H1 (cell line): ENCODE measurements around the gene PLPPR4. TPM values are rescaled to one million over a fixed set of nuclear protein-coding genes. Genes with fewer than 3 reads are reported as not detected.

Experiments used
- CTCF ChIA-PET: fragments of 300-600 bp; sonication (Branson Sonifier 250); formaldehyde crosslinking; loops from one replicate; lab custom pipeline; 2021; ENCODE audit not compliant: partially characterized antibody; lab: Charles Lee
- POLR2A ChIA-PET: fragments of 300-600 bp; sonication (Branson Sonifier 250); formaldehyde crosslinking; loops from one replicate; lab custom pipeline; 2021; ENCODE audit warnings: inconsistent platforms; ENCODE audit not compliant: partially characterized antibody; lab: Charles Lee
- DNase-seq, 2 experiments: peaks; one replicate each; pipeline versions ENCODE4 v3.0.0 to v3.0.0-alpha.2; 2010 to 2022; ENCODE audit warnings: low spot score in 2 of 2, low read depth in 1 of 2, mixed read lengths in 1 of 2
- FAIRE-seq: peaks from 2 replicates; lab custom pipeline; 2011; peaks lifted over from hg19 to GRCh38; lab: Jason Lieb, UNC
- H2AFZ ChIP-seq: 2 replicates; pipeline ENCODE4 v1.8.1; 2012; ENCODE audit warnings: low read length, inconsistent platforms
- H2AK5ac ChIP-seq: 2 replicates; pipeline ENCODE4 v1.6.1; 2013; ENCODE audit warnings: low read depth, low read length
- H2BK120ac ChIP-seq: replicated peaks from 2 replicates; pipeline ENCODE3; 2013; ENCODE audit warnings: low read depth, low read length, inconsistent platforms
- H2BK12ac ChIP-seq: 2 replicates; pipeline ENCODE4 v1.6.1; 2013; ENCODE audit warnings: low read depth, low read length
- H2BK15ac ChIP-seq: 2 replicates; pipeline ENCODE4 v1.6.1; 2013; ENCODE audit warnings: low read length
- H2BK20ac ChIP-seq: 2 replicates; pipeline ENCODE4 v1.6.1; 2013; ENCODE audit warnings: low read length
- H2BK5ac ChIP-seq: 2 replicates; pipeline ENCODE4 v1.6.1; 2013; ENCODE audit warnings: low read depth, low read length
- H3K14ac ChIP-seq: 2 replicates; pipeline ENCODE4 v1.6.1; 2013; ENCODE audit warnings: inconsistent platforms; ENCODE audit not compliant: insufficient read length
- H3K18ac ChIP-seq: 2 replicates; pipeline ENCODE4 v1.6.1; 2013; ENCODE audit warnings: low read length; ENCODE audit errors: extremely low read depth
- H3K23ac ChIP-seq: 2 replicates; pipeline ENCODE4 v1.6.1; 2013; ENCODE audit warnings: inconsistent platforms; ENCODE audit not compliant: insufficient read length
- H3K23me2 ChIP-seq: 2 replicates; pipeline ENCODE4 v1.6.1; 2013; ENCODE audit warnings: low read depth, low read length
- H3K27ac ChIP-seq: 2 replicates; pipeline ENCODE4 v1.6.1; 2011; ENCODE audit warnings: low read depth, low read length, inconsistent platforms
- H3K27me3 ChIP-seq, 4 experiments: replicated peaks in 1 of 4; 1 replicate in 1 of 4; 2 replicates in 3 of 4; pipeline versions ENCODE4 v1.6.1 to v1.8.1; 2011 to 2013; ENCODE audit warnings: low read length in 3 of 4, mild to moderate bottlenecking in 3 of 4, inconsistent platforms in 2 of 4, mixed read lengths in 2 of 4, moderate library complexity in 1 of 4; ENCODE audit not compliant: control insufficient read depth in 3 of 4, insufficient read depth in 3 of 4; ENCODE audit errors: extremely low read depth in 1 of 4
- H3K36me3 ChIP-seq, 4 experiments: 2 replicates each; pipeline versions ENCODE4 v1.6.1 to v1.8.1; 2011 to 2013; ENCODE audit warnings: mild to moderate bottlenecking in 4 of 4, low read length in 3 of 4, moderate library complexity in 2 of 4, control low read depth in 1 of 4, inconsistent platforms in 1 of 4; ENCODE audit not compliant: insufficient read depth in 4 of 4, control insufficient read depth in 2 of 4
- H3K4ac ChIP-seq: replicated peaks from 2 replicates; pipeline ENCODE3; 2013; ENCODE audit warnings: low read length, low read depth, mixed read lengths, inconsistent platforms; ENCODE audit not compliant: insufficient read length
- H3K4me1 ChIP-seq, 4 experiments: replicated peaks in 1 of 4; 1 replicate in 1 of 4; 2 replicates in 3 of 4; pipeline versions ENCODE4 v1.6.1 to v1.8.1; 2011 to 2013; ENCODE audit warnings: low read length in 3 of 4, inconsistent platforms in 2 of 4, mixed read lengths in 1 of 4; ENCODE audit not compliant: insufficient read depth in 4 of 4, control insufficient read depth in 3 of 4
- H3K4me2 ChIP-seq, 2 experiments: 2 replicates each; pipeline versions ENCODE4 v1.6.1 to v1.8.1; 2011 to 2013; ENCODE audit warnings: low read depth in 2 of 2, low read length in 2 of 2, control low read depth in 1 of 2, inconsistent platforms in 1 of 2, mild to moderate bottlenecking in 1 of 2; ENCODE audit not compliant: insufficient read depth in 1 of 2
- H3K4me3 ChIP-seq, 4 experiments: fragments of 200-600, 300-600 bp in 1 of 4; sonication (generic), shearing (Covaris generic), sonication (Bioruptor Twin) in 1 of 4; 2 replicates each; pipeline versions ENCODE4 v1.5.1 to v1.8.1; 2011 to 2016; ENCODE audit warnings: low read length in 4 of 4, low read depth in 3 of 4, control low read depth in 2 of 4, inconsistent platforms in 2 of 4, mild to moderate bottlenecking in 2 of 4, mixed read lengths in 1 of 4, moderate library complexity in 1 of 4; ENCODE audit not compliant: insufficient read depth in 2 of 4; ENCODE audit errors: extremely low read depth in 1 of 4
- H3K56ac ChIP-seq: replicated peaks from 2 replicates; pipeline ENCODE3; 2013; ENCODE audit warnings: low read depth, mild to moderate bottlenecking, mixed read lengths, low read length, inconsistent platforms; ENCODE audit not compliant: insufficient read length
- H3K79me1 ChIP-seq: 2 replicates; pipeline ENCODE4 v1.6.1; 2013; ENCODE audit warnings: low read depth, low read length, control low read depth
- H3K79me2 ChIP-seq, 2 experiments: 2 replicates each; pipeline versions ENCODE4 v1.6.1 to v1.8.1; 2012 to 2013; ENCODE audit warnings: low read length in 2 of 2, mild to moderate bottlenecking in 2 of 2, inconsistent platforms in 1 of 2; ENCODE audit not compliant: insufficient read depth in 2 of 2, control insufficient read depth in 1 of 2
- H3K9ac ChIP-seq, 4 experiments: replicated peaks in 1 of 4; 1 replicate in 1 of 4; 2 replicates in 3 of 4; pipeline versions ENCODE4 v1.6.1 to v1.8.1; 2011 to 2013; ENCODE audit warnings: low read depth in 3 of 4, low read length in 3 of 4, control low read depth in 2 of 4, mild to moderate bottlenecking in 2 of 4, moderate library complexity in 2 of 4, inconsistent platforms in 1 of 4; ENCODE audit errors: extremely low read depth in 1 of 4
- H3K9me3 ChIP-seq, 2 experiments: 2 replicates each; pipeline versions ENCODE4 v1.6.1 to v1.8.1; 2012 to 2013; ENCODE audit warnings: mild to moderate bottlenecking in 2 of 2, moderate library complexity in 2 of 2, control low read depth in 1 of 2, inconsistent platforms in 1 of 2, low read depth in 1 of 2, low read length in 1 of 2, mixed read lengths in 1 of 2; ENCODE audit not compliant: insufficient read depth in 2 of 2
- H4K20me1 ChIP-seq, 2 experiments: replicated peaks in 1 of 2; 2 replicates each; pipeline versions ENCODE3 to v1.8.1; 2011 to 2013; ENCODE audit warnings: inconsistent platforms in 2 of 2, low read length in 2 of 2, mild to moderate bottlenecking in 1 of 2; ENCODE audit not compliant: insufficient read depth in 2 of 2, control insufficient read depth in 1 of 2
- H4K5ac ChIP-seq: 2 replicates; pipeline ENCODE4 v1.6.1; 2013; ENCODE audit warnings: low read length, low read depth, mixed read lengths, inconsistent platforms; ENCODE audit not compliant: insufficient read length
- H4K8ac ChIP-seq: 2 replicates; pipeline ENCODE4 v1.8.0; 2013; ENCODE audit warnings: mild to moderate bottlenecking, moderate library complexity, low read length, inconsistent platforms; ENCODE audit not compliant: insufficient read depth; ENCODE audit errors: extremely low read depth
- H4K91ac ChIP-seq: replicated peaks from 2 replicates; pipeline ENCODE3; 2013; ENCODE audit warnings: low read length, mixed read lengths, inconsistent platforms; ENCODE audit not compliant: insufficient read length
- BCL11A ChIP-seq, 2 experiments: IDR thresholded peaks; one replicate each; pipeline ENCODE4 v1.6.1; 2011; ENCODE audit warnings: low read depth in 2 of 2, low read length in 2 of 2, mild to moderate bottlenecking in 2 of 2
- CBX5 ChIP-seq: fragments of 300-800, 300-1000 bp; sonication (generic); IDR thresholded peaks from 2 replicates; pipeline ENCODE4 v1.7.1; 2016; ENCODE audit warnings: antibody characterized with exemption, low read length, low read depth
- CHD2 ChIP-seq: IDR thresholded peaks from 2 replicates; pipeline ENCODE4 v1.6.1; 2012; ENCODE audit warnings: low read length, improper control_type of control experiment
- GABPA ChIP-seq: IDR thresholded peaks from 2 replicates; pipeline ENCODE4 v1.6.1; 2011; ENCODE audit warnings: mild to moderate bottlenecking, low read length, moderate library complexity, borderline replicate concordance; ENCODE audit not compliant: insufficient read depth
- KDM1A ChIP-seq: fragments of 200-600, 300-600 bp; sonication (generic); IDR thresholded peaks from 2 replicates; pipeline ENCODE4 v1.7.1; 2016; ENCODE audit warnings: mild to moderate bottlenecking, low read length, borderline replicate concordance
- KDM5A ChIP-seq: fragments of 200-600 bp; IDR thresholded peaks from 2 replicates; pipeline ENCODE4 v1.7.1; 2012; ENCODE audit warnings: mild to moderate bottlenecking, low read length, inconsistent platforms, mixed read lengths
- MAX ChIP-seq: IDR thresholded peaks from 2 replicates; pipeline ENCODE4 v1.6.1; 2012; ENCODE audit warnings: inconsistent platforms
- RAD21 ChIP-seq, 2 experiments: IDR thresholded peaks in 1 of 2; conservative IDR thresholded peaks in 1 of 2; 2 replicates each; pipeline ENCODE4 v1.6.1; 2011; ENCODE audit warnings: low read depth in 2 of 2, low read length in 2 of 2, improper control_type of control experiment in 1 of 2, inconsistent platforms in 1 of 2, mild to moderate bottlenecking in 1 of 2, moderate library complexity in 1 of 2
- RBBP5 ChIP-seq: IDR thresholded peaks from 2 replicates; pipeline ENCODE4 v1.7.1; 2012; ENCODE audit warnings: low read depth, mild to moderate bottlenecking, inconsistent platforms, low read length, moderate library complexity, borderline replicate concordance
- RFX5 ChIP-seq: IDR thresholded peaks from 2 replicates; pipeline ENCODE4 v1.6.1; 2011; ENCODE audit warnings: low read depth, low read length, improper control_type of control experiment, borderline replicate concordance
- SAP30 ChIP-seq: fragments of 300-600 bp; sonication (generic); IDR thresholded peaks from 2 replicates; pipeline ENCODE4 v1.7.1; 2012; ENCODE audit warnings: low read length, moderate library complexity, mild to moderate bottlenecking, inconsistent platforms; ENCODE audit not compliant: insufficient read depth, insufficient replicate concordance
- TBP ChIP-seq: IDR thresholded peaks from 2 replicates; pipeline ENCODE4 v1.6.1; 2011; ENCODE audit warnings: low read depth, low read length, improper control_type of control experiment
- WGBS, 2 experiments: shearing (Covaris generic) in 1 of 2; methylation state at CpG; one replicate each; pipeline versions ENCODE4 v1.1.6 to v1.1.7; 2013 to 2015; ENCODE audit warnings: low lambda C conversion rate in 2 of 2, mixed read lengths in 2 of 2, inconsistent platforms in 1 of 2, low coverage in 1 of 2, missing lambda C conversion rate in 1 of 2; ENCODE audit not compliant: insufficient replicate concordance in 2 of 2, insufficient coverage in 1 of 2, insufficient read length in 1 of 2; ENCODE audit errors: extremely low coverage in 1 of 2, missing lambda C conversion rate in 1 of 2; 5-methylcytosine and 5-hydroxymethylcytosine counted together
- polyA plus RNA-seq, 7 experiments: library from polyadenylated mRNA; depleted of rRNA in 3 of 7; stranded (reverse) in 5 of 7; unstranded in 2 of 7; fragments of >200 nt in 5 of 7; fragments of 200-250 nt in 2 of 7; gene quantifications; 1 replicate in 5 of 7; 2 replicates in 1 of 7; 4 replicates in 1 of 7; pipeline versions ENCODE4 v1.2.1 to v1.2.3, GENCODE V29; 2011 to 2013; ENCODE audit warnings: missing spikeins in 2 of 7, mixed read lengths in 2 of 7
- total RNA-seq: library from RNA; stranded (reverse); fragmentation: NEBNext Ultra II Directional; extraction: Animal tissue kit (Norgen Biotek cat#: 25700); gene quantifications from 2 replicates; pipeline ENCODE4 v1.2.1, GENCODE V29; 2021

The PLPPR4 gene
- total and polyA plus RNA-seq, 2 of the 8 experiments (the other 6 are each of a cell fraction or from before 2014, with no cell fraction given), result 0.74 to 2.2 TPM

- H2AFZ ChIP-seq, result no peak overlapping the region
- no peak overlapping the region for H3K4ac ChIP-seq
- no peak overlapping the region for H3K18ac ChIP-seq
- H3K27me3 ChIP-seq, result peaks cover 0 to 1% (median 0%) of the 10 kb centered on the region in 4 experiments; a peak in 1 of 7 replicates
- no peak overlapping the region for H2BK120ac ChIP-seq
- FAIRE-seq (no peak), DNase-seq (no peak)
- H3K9ac ChIP-seq, result no peak overlapping the region
- H3K23me2 ChIP-seq, result no peaks in the 10 kb centered on the region; the same call in 1 of the 2 replicates
- H3K4me1 ChIP-seq, result no peaks in the 10 kb centered on the region
- H2BK5ac ChIP-seq, result no peak overlapping the region
- no peak overlapping the region for H4K8ac ChIP-seq
- H3K79me1 ChIP-seq, result no peaks in the 10 kb centered on the region
- no peak overlapping the region for H4K91ac ChIP-seq
- no peaks in the 10 kb centered on the region for H3K36me3 ChIP-seq
- no peak overlapping the region for H2BK20ac ChIP-seq
- no peak overlapping the region for H3K27ac ChIP-seq
- H4K20me1 ChIP-seq, result no peaks in the 10 kb centered on the region
- H3K4me3 ChIP-seq, result no peak overlapping the region
- H2AK5ac ChIP-seq, result no peak overlapping the region
- ChIA-PET POLR2A (no interaction called here), CTCF (interaction anchor here (0.6 to 1.1 kb wide), 3 partner anchors 25 to 423 kb away, joined by 3 read pairs; no protein-coding TSS in a partner anchor)
- no peak overlapping the region for H3K56ac ChIP-seq
- no peak overlapping the region for H2BK15ac ChIP-seq
- 84% methylated on average over 3 of the region's 3 CpGs; no CpG with 5 or more reads in 1 of the 2 experiments for WGBS, 2 experiments
- H2BK12ac ChIP-seq, result no peak overlapping the region
- H3K79me2 ChIP-seq, result no peaks in the 10 kb centered on the region
- H3K23ac ChIP-seq, result no peak overlapping the region
- H4K5ac ChIP-seq, result no peak overlapping the region
- H3K14ac ChIP-seq, result no peak overlapping the region
- no peaks in the 10 kb centered on the region for H3K9me3 ChIP-seq
- no peak overlapping the region for H3K4me2 ChIP-seq
- no peak for TF ChIP-seq BCL11A (IDR thresholded peaks at IDR 0.05; ENCODE audit: low read depth in 2 of 2, low read length in 2 of 2)
- TF ChIP-seq KDM1A, result no peak
- TF ChIP-seq TBP, result no peak
- TF ChIP-seq RBBP5, result no peak
- TF ChIP-seq RAD21 (IDR thresholded peaks at IDR 0.05 in 1 of 2, conservative IDR thresholded peaks at IDR 0.05 in 1 of 2; ENCODE audit: low read depth in 2 of 2, low read length in 2 of 2), result no peak
- no peak for TF ChIP-seq MAX
- no peak for TF ChIP-seq RFX5
- TF ChIP-seq SAP30, result no peak
- no peak for TF ChIP-seq CHD2
- no peak for TF ChIP-seq GABPA
- TF ChIP-seq CBX5, result no peak
- TF ChIP-seq KDM5A, result no peak
These were observed 37.0 kb upstream of the PLPPR4 start for GRCh38 chr1:99227056-99227897.
